Ascending aorta (tissue), 2 donors: ENCODE data around the gene ASAP3. TPM values are rescaled to one million over a fixed set of nuclear protein-coding genes. Genes with fewer than 3 reads are reported as not detected.

Source experiments
- DNase-seq, 2 donors: peaks; one replicate each; pipeline ENCODE4 v3.0.0-alpha.2; 2019; ENCODE audit warnings: low spot score in 2 of 2
- H3K27ac ChIP-seq, 2 donors: fragments of 200-600 bp; sonication (generic); one replicate each; pipeline ENCODE4 v1.5.1; 2016 to 2017; ENCODE audit warnings: mild to moderate bottlenecking in 1 of 2
- H3K27me3 ChIP-seq: fragments of 200-600 bp; sonication (generic); one replicate; pipeline ENCODE4 v1.5.1; 2017
- H3K36me3 ChIP-seq, 2 donors: fragments of 200-600 bp; sonication (generic); one replicate each; pipeline ENCODE4 v1.5.1; 2016
- H3K4me1 ChIP-seq, 2 donors: fragments of 200-600 bp; sonication (generic); one replicate each; pipeline ENCODE4 v1.5.1; 2016 to 2017; ENCODE audit warnings: mild to moderate bottlenecking in 1 of 2
- H3K4me3 ChIP-seq, 2 donors: fragments of 200-600 bp; sonication (generic); one replicate each; pipeline ENCODE4 v1.5.1; 2016 to 2017; ENCODE audit warnings: mild to moderate bottlenecking in 1 of 2
- H3K9me3 ChIP-seq, 2 donors: fragments of 200-600 bp; sonication (generic); one replicate each; pipeline ENCODE4 v1.5.1; 2016
- intact Hi-C: fragments of 100-400 bp; cut with DNase I; formaldehyde crosslinking; loops from one replicate; pipeline ENCODE4 v1.15.1; 2023
- total RNA-seq: library from RNA; depleted of rRNA; stranded (reverse); fragments of >200 nt; gene quantifications from one replicate; pipeline ENCODE4 v1.1.0, GENCODE V29; 2016
- TF ChIP-seq, protein P1 (sequence below), 3 experiments: fragments of 200-600 bp in 2 of 3; fragments of 450-650 bp in 1 of 3; sonication (generic) in 2 of 3; IDR thresholded peaks; one replicate each; pipeline ENCODE4 v1.5.1; 2016 to 2019; ENCODE audit warnings: antibody characterized with exemption in 3 of 3, mild to moderate bottlenecking in 1 of 3, moderate library complexity in 1 of 3

ASAP3 gene
- total RNA-seq, 1 donor from 2014 or later: 125 TPM

DNA sequence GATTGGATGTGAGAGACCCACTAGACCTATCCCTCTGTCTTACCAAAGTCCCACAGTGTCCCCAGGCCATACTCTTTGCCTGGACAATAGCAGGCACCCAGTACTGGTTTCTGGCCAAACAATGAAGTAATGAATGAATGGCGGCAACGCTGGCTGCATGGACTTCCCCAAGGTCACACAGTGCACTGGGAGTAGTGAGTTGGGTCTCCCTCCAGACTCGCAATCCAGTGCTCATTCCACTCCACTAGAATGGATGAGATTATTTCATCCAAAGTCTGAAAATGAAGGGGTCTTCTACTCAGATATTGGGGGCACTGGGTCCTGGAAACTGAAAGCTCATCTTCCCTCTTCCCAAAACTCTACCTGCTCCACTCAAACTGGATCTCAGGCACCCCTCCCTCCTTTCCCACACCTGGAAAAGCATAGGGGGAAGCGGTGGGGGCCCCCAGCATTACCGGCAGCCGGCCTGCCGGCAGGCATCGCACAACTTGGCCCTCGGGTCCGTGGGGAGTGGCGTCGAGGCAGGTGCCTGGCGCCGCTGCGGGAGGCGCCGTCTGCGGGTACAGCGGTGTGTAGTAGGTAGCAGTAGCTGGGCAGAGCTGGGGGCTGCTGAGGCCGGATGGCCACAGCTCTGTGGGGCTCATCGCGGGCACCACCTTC lies 46.2 kb upstream of the ASAP3 start:
- TF ChIP-seq, protein P1, sequence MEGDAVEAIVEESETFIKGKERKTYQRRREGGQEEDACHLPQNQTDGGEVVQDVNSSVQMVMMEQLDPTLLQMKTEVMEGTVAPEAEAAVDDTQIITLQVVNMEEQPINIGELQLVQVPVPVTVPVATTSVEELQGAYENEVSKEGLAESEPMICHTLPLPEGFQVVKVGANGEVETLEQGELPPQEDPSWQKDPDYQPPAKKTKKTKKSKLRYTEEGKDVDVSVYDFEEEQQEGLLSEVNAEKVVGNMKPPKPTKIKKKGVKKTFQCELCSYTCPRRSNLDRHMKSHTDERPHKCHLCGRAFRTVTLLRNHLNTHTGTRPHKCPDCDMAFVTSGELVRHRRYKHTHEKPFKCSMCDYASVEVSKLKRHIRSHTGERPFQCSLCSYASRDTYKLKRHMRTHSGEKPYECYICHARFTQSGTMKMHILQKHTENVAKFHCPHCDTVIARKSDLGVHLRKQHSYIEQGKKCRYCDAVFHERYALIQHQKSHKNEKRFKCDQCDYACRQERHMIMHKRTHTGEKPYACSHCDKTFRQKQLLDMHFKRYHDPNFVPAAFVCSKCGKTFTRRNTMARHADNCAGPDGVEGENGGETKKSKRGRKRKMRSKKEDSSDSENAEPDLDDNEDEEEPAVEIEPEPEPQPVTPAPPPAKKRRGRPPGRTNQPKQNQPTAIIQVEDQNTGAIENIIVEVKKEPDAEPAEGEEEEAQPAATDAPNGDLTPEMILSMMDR (IDR thresholded peaks at IDR 0.05): no peak
- Histone ChIP-seq H3K36me3 (no peaks in the 10 kb centered on the region), H3K9me3 (no peaks in the 10 kb centered on the region), H3K4me1 (peaks cover 8 to 14% of the 10 kb centered on the region in 2 donors), H3K4me3 (peak overlapping the region; percentile 34 to 76), H3K27me3 (no peaks in the 10 kb centered on the region), H3K27ac (no peak overlapping the region)
- intact Hi-C loops: loop anchor here (2.0 kb wide), 1 partner anchor 45 kb away; the partner anchor contains the start of gene ASAP3
- DNase-seq: no peak

DNA sequence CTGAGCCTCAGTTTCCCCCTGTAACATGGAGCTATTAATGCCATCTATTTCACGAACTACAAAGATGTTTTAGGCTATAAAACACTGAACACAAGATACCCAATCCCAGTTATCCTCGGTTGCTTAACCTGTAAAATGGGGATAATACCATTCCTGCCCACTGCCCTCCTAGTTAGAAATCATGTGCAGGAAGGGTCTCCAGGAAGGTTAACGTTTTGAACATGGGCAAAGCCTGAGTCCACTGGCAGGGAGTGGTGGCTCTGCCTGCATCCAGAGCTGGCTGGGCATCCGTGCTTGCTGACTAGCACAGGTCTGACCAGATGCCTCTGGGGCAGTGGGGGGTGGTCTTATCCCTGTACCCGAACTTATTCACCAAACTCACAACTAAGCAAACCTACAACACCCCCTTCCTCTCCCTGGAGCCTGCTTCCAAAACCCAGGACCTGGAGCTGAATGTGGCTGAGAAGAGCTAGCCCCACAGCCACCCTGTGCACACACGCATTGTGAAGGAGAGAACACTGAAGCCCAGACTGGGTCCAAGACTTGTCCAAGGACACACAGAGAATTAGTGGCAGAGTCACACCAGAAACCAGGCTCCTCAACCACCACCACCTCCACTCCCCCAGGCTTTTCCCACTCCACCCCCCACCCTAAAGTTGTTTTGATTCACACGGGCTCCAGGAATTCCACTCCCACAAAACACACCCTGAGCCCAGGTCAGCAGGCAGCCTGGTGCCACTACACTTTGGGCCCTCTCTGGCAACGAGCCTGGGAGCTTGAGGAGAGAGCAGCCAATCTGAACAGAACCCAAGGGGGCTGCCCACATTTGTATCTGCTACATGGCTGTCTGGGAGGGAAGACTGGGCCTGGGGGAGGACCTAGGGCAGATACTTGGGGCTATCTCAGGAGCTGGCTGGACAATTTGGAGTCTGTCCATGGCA lies 45.4 kb upstream of the ASAP3 start:
- peaks cover 8 to 14% of the 10 kb centered on the region in 2 donors for H3K4me1 ChIP-seq
- intact Hi-C loops: loop anchor here (2.0 kb wide), 1 partner anchor 45 kb away; the partner anchor contains the start of gene ASAP3
- TF ChIP-seq, protein P1 (IDR thresholded peaks at IDR 0.05): no peak

DNA sequence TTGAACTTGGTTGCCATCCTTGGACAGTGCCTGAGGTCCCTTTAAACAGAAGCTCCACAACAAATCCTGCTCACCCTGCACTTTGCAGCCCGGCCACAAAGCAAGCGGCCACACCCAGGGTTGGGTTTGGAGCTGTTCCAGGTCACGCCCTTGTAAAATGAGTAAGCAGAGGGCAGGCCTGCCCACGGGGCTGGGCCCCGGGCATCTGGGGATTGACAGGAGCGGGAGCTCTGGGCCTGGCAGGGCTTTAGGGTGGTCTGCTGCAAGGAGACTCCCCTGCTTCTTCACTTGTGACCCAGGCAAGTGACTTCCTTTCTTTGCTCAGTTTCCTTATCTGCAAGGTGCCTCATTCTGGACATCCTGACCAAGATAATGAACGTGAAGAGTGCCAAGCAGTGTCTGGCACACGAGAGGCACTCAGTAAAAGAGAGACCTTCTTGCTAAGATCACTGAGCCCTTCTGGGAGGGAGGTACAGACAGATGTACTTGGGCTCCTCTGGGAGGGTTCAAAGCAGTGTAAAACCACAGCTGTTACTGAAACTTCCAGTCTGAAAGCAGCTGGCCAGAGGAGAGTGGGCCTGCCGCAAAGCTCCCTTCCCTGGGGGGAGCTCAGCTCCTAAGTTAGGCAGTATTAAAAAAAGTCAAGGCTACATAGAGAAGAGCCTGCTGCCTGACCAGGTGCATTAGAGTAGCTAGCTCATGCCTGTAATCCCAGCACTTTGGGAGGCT lies 44.4 kb upstream of the ASAP3 start:
- no peak overlapping the region for H3K4me3 ChIP-seq
- peak; percentile 39 to 83 for DNase-seq
- intact Hi-C loops: no loop called here
- H3K27me3 ChIP-seq: no peaks in the 10 kb centered on the region
- H3K27ac ChIP-seq: no peak overlapping the region
- TF ChIP-seq, protein P1 (IDR thresholded peaks at IDR 0.05): no peak
- H3K9me3 ChIP-seq: no peaks in the 10 kb centered on the region
- H3K36me3 ChIP-seq: no peaks in the 10 kb centered on the region
- peaks cover 8 to 14% of the 10 kb centered on the region in 2 donors for H3K4me1 ChIP-seq

More for the DNA sequence above, 45.4 kb upstream of the ASAP3 start:
- Histone ChIP-seq H3K4me3 (no peak overlapping the region), H3K36me3 (no peaks in the 10 kb centered on the region), H3K27ac (no peak overlapping the region), H3K27me3 (no peaks in the 10 kb centered on the region), H3K9me3 (no peaks in the 10 kb centered on the region)
- no peak for DNase-seq

DNA sequence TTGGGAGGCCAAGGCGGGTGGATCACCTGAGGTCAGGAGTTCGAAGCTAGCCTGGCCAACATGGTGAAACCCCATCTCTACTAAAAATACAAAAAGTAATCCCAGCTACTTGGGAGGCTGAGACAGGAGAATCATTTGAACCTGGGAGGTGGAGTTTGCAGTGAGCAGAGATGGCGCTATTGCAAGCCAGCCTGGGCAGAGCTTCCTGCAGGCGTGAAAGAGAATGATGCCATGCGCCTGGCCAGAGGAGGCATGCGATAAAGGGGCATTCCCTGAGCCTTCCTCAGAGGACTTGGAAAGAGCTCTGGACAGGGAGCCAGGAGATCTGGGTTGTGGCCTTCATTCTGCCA lies 43.9 kb upstream of the ASAP3 start:
- Histone ChIP-seq H3K36me3 (no peaks in the 10 kb centered on the region), H3K4me3 (no peak overlapping the region), H3K4me1 (peaks cover 8 to 14% of the 10 kb centered on the region in 2 donors), H3K27ac (no peak overlapping the region), H3K9me3 (no peaks in the 10 kb centered on the region), H3K27me3 (no peaks in the 10 kb centered on the region)
- intact Hi-C loops: no loop called here
- TF ChIP-seq, protein P1 (IDR thresholded peaks at IDR 0.05): no peak
- no peak for DNase-seq

DNA sequence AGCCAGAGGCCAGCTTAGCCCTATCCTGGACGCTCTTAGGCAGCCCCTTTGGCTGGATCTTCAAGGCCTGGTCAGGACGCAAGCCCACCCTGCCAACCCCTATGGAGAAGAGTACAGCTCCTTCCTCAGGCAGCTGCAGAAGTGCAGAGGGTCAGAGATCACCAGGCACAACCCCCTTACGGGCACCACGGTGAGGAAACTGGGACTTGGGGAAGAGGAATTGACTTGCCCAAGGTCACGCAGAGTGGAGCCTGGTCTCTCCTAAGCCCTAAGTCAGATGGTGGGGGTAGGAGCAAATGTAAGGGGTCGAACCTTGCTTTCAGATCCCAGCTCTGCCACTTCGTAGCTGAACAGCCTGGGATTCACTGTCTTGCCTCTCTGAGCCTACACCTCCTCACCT lies 43.4 kb upstream of the ASAP3 start:
- Histone ChIP-seq H3K4me3 (no peak overlapping the region), H3K27ac (no peak overlapping the region), H3K36me3 (no peaks in the 10 kb centered on the region), H3K27me3 (no peaks in the 10 kb centered on the region), H3K9me3 (no peaks in the 10 kb centered on the region), H3K4me1 (peaks cover 8 to 14% of the 10 kb centered on the region in 2 donors)
- TF ChIP-seq, protein P1 (IDR thresholded peaks at IDR 0.05): no peak
- intact Hi-C loops: no loop called here
- no peak for DNase-seq
